Duodenal mucosa (tissue), 2 donors: Measurements from ENCODE around the gene TCP11.

Experiments used
- H3K27ac ChIP-seq: one replicate; pipeline ENCODE4 v1.7.0; 2013; ENCODE audit warnings: low read depth, low read length
- H3K27me3 ChIP-seq, 2 donors: one replicate each; pipeline ENCODE4 v1.7.0; 2013; ENCODE audit warnings: low read length in 2 of 2, control low read depth in 1 of 2; ENCODE audit not compliant: insufficient read depth in 2 of 2, control insufficient read depth in 1 of 2
- H3K36me3 ChIP-seq, 2 donors: one replicate each; pipeline ENCODE4 v1.7.0; 2013; ENCODE audit warnings: low read length in 2 of 2, control low read depth in 1 of 2; ENCODE audit not compliant: insufficient read depth in 2 of 2, control insufficient read depth in 1 of 2
- H3K4me1 ChIP-seq, 2 donors: one replicate each; pipeline ENCODE4 v1.7.0; 2013; ENCODE audit warnings: low read length in 2 of 2, control low read depth in 1 of 2; ENCODE audit not compliant: insufficient read depth in 2 of 2, control insufficient read depth in 1 of 2
- H3K4me3 ChIP-seq, 2 donors: one replicate each; pipeline ENCODE4 v1.7.0; 2013; ENCODE audit warnings: low read length in 2 of 2, low read depth in 1 of 2
- H3K9ac ChIP-seq, 2 donors: one replicate each; pipeline ENCODE4 v1.7.0; 2013; ENCODE audit warnings: low read length in 2 of 2, low read depth in 1 of 2
- H3K9me3 ChIP-seq, 2 donors: one replicate each; pipeline ENCODE4 v1.7.0; 2013; ENCODE audit warnings: low read length in 2 of 2, control low read depth in 1 of 2; ENCODE audit not compliant: control insufficient read depth in 1 of 2

TCP11 gene

DNA sequence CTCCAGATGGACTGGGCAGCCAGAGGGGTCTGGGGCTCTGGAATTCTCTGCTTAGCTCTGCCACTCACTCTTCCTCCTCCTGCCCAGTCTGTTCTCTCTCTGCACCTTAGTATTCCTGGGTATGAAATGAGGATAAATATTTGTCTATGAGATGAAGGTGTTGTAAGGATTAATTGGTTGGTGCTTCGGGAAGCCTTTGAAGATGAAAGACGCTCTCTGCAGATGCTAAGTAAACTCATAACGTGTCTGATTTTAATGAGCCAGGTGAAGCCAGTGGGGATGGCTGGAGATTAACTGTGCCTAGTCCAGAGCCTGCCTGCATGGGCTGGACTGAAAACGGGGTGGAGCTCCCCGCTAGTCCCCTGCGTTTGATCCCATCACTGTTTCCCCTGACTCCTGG lies 23.1 kb upstream of the TCP11 start:
- Histone ChIP-seq H3K9me3 (no peaks in the 10 kb centered on the region), H3K27ac (no peak overlapping the region), H3K4me3 (no peak overlapping the region), H3K4me1 (peaks cover 7 to 22% of the 10 kb centered on the region in 2 donors), H3K9ac (no peak overlapping the region), H3K36me3 (no peaks in the 10 kb centered on the region), H3K27me3 (no peaks in the 10 kb centered on the region)

DNA sequence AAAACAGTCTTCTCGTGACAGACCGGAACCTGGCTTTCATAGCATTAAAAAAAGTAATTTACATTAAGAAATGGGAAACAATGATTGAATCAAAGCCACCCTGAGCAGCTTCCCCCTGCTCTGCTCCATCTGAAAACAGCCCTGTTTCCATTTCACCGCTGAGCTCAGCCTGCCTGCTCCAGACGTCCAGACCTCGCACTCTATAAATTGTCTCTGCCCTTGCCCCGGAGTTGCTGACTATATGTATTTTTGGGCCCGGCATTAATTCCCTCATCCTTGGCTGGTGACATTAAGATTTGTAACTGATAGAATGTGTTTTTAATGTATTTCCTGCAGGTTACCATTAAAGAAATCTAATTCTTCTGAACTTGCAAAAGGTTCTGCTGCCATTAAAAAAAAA lies 22.7 kb upstream of the TCP11 start:
- Histone ChIP-seq H3K4me1 (peaks cover 7 to 22% of the 10 kb centered on the region in 2 donors), H3K27ac (no peak overlapping the region), H3K9ac (no peak overlapping the region), H3K27me3 (no peaks in the 10 kb centered on the region), H3K36me3 (no peaks in the 10 kb centered on the region), H3K4me3 (no peak overlapping the region), H3K9me3 (no peaks in the 10 kb centered on the region)

DNA sequence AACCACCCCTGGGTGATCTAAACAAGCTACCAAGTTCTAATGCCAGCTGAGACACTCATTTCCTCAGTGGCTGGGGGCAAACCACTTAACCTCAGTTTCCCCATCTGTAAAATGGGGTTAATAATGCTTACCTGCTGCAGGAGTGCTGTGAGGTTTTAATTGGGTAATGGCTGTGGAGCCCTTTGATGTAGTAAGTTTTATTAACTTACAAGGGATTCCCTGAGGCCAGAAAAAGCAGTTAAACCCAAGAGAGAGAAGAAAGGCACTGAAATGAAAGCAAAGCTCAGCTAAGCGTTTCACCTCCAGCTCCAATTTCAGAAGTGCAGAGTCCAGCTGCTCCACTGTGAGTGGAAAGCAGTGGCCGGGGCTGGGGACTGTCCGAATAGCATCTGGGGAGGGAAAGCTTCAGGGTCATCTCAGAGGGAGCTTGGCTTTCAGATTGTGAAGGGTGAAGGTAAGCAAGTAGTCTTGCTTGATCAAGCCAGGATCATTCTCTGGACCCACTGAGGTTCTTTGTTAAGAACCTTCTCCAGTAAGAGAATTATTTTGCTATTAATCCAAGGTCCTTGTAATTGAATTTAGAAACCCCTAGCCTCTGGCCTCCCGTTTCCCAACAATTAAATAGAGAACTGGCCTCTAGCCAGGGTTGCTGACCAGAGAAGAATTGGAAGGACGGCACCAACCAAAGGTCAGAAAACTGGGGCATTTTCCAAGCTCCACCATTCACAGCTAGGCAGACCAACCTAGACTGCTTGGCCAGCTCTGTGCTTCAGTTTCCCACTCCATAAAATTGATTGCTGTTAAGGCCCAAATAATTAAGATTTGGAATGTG lies 20.9 kb upstream of the TCP11 start:
- no peaks in the 10 kb centered on the region for H3K27me3 ChIP-seq
- peaks cover 7 to 22% of the 10 kb centered on the region in 2 donors for H3K4me1 ChIP-seq
- no peak overlapping the region for H3K27ac ChIP-seq
- no peak overlapping the region for H3K4me3 ChIP-seq
- no peak overlapping the region for H3K9ac ChIP-seq
- no peaks in the 10 kb centered on the region for H3K9me3 ChIP-seq
- no peaks in the 10 kb centered on the region for H3K36me3 ChIP-seq

DNA sequence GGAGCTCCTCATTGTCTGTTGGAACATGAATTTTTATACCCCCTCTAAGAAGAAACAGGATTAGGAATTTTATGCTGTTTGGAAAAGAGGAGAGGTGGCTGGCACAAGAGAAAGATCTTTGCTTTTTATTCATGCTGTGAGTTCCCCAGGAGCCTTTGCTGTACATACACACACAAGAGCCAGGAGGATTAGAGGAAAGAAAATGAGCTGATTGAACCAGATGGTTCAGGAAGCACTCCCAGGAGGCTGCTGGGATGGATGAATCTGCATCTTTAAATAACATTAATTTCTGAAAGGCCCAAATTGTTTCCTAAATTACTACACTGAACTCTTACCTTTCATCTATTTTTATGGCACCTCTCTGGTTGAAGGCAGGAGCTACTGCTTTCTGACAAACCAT lies 20.1 kb upstream of the TCP11 start:
- Histone ChIP-seq H3K27me3 (no peaks in the 10 kb centered on the region), H3K27ac (no peak overlapping the region), H3K4me3 (no peak overlapping the region), H3K4me1 (peaks cover 7 to 17% of the 10 kb centered on the region in 2 donors), H3K36me3 (no peaks in the 10 kb centered on the region), H3K9ac (no peak overlapping the region), H3K9me3 (no peaks in the 10 kb centered on the region)

DNA sequence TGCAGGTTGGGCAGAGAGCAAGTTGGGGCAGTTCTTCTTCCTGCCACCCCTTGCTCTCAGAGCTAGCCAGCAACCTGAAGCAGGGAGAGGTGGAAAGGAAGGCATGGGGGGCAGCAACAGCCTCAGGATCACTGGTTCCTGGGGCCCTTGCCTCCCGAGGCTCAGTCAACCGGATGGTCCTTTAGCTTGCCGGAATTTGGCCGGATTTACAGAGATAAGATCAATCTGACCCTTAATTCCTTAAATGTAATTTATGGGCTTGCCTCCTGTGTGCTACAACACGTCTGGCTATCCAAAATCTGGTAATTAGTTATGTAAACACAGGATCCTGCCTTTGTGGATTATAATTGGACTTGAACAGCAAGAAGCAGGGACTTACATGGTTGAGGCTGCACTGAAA lies 19.5 kb upstream of the TCP11 start:
- H3K4me3 ChIP-seq: no peak overlapping the region
- no peaks in the 10 kb centered on the region for H3K27me3 ChIP-seq
- H3K4me1 ChIP-seq: peaks cover 2 to 11% of the 10 kb centered on the region in 2 donors
- H3K9me3 ChIP-seq: no peaks in the 10 kb centered on the region
- H3K9ac ChIP-seq: no peak overlapping the region
- no peak overlapping the region for H3K27ac ChIP-seq
- H3K36me3 ChIP-seq: no peaks in the 10 kb centered on the region

DNA sequence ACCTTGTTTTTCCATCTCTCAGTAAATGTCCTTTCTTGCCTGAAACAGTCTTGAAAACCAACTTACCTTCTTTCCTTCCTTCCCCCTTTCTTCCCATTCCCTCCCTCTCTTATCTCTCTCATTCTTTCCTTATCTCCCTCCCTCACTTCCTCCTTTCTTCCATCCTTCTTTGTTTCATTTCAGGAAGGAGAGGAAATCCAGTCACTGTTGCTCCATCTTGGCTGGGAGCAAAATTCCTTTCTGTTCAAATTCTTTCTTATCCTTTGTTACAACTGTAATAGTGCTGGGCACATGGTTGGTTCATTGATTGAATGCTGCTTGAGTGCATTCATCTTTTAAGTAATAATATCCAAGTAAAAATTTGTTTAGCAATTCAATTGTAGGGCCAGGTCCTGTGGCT lies 17.4 kb upstream of the TCP11 start:
- Histone ChIP-seq H3K27ac (no peak overlapping the region), H3K27me3 (no peaks in the 10 kb centered on the region), H3K9ac (no peak overlapping the region), H3K9me3 (no peaks in the 10 kb centered on the region), H3K36me3 (no peaks in the 10 kb centered on the region), H3K4me1 (peaks cover 0 to 4% of the 10 kb centered on the region in 2 donors), H3K4me3 (no peak overlapping the region)

DNA sequence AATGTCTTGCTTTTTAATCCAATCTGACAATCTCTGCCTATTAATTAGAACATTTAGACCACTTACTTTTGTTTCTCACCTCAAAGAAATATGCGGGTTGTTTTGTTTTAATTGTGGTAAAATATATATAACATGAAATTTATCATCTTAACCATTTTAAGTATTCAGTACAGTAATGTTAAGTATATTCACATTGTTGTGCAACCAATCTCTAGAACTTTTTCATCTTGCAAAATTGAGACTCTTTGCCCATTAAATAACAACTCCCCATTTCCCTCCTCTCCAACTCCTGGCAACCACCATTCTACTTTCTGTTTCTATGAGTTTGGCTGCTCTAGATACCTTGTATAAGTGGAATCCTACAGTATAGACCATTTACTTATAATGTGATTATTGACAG lies 13.8 kb upstream of the TCP11 start:
- Histone ChIP-seq H3K27ac (no peak overlapping the region), H3K4me1 (no peaks in the 10 kb centered on the region), H3K9ac (no peak overlapping the region)

DNA sequence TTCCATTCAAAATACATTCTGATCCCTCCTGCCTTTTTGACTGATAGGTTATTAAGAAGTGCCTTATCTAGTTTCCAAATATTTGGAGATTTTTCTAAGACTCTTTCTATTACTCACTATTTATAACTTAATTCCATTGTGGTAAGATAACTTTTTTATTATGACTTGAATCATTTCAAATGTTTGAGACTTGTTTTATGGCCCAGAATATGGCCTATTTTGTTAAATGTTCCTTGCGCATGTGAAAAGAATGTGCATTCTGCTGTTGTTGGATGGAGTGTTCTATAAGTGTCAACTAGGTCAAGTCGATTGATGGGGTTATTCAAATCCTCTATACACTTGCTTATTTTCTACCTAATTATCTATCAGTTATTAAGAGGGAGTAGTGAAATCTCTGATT lies 13.1 kb upstream of the TCP11 start:
- H3K36me3 ChIP-seq: no peaks in the 10 kb centered on the region
- H3K27me3 ChIP-seq: no peaks in the 10 kb centered on the region
- no peaks in the 10 kb centered on the region for H3K4me1 ChIP-seq
- H3K9ac ChIP-seq: no peak overlapping the region
- H3K4me3 ChIP-seq: no peak overlapping the region
- H3K9me3 ChIP-seq: no peaks in the 10 kb centered on the region
- H3K27ac ChIP-seq: no peak overlapping the region

More for the DNA sequence above, 13.8 kb upstream of the TCP11 start:
- H3K9me3 ChIP-seq: no peaks in the 10 kb centered on the region
- H3K36me3 ChIP-seq: no peaks in the 10 kb centered on the region
- no peak overlapping the region for H3K4me3 ChIP-seq
- H3K27me3 ChIP-seq: no peaks in the 10 kb centered on the region

DNA sequence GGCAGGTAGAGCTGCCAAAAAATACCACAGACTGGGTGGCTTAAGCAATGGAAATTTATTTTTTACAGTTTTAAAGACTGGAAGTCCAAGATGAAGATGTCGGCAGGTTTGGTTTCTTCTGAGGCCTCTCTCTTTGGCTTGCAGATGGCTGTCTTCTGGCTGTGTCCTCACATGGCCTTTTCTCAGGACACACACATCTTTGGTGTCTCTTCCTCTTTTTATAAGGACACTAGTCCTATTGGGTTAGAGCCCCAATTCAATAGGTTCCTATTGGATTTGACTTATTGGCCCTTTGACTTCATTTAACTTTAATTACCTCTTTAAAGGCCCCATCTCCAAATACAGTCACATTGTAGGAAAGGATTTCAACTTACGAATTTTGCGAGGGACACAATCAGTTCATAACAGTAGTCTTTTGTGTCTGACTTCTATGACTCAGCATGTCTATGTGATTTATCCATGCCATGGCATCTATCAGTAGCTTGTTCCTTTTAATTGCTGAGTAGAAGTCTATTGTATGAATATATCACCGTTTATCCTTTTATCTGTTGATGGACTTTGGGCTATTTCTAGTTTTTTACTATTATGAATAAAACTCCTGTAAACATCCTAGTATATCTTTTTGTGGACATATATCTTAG lies 11.0 kb upstream of the TCP11 start:
- no peak overlapping the region for H3K27ac ChIP-seq
- no peaks in the 10 kb centered on the region for H3K4me1 ChIP-seq
- no peaks in the 10 kb centered on the region for H3K9me3 ChIP-seq
- no peaks in the 10 kb centered on the region for H3K27me3 ChIP-seq
- no peak overlapping the region for H3K4me3 ChIP-seq
- no peak overlapping the region for H3K9ac ChIP-seq
- no peaks in the 10 kb centered on the region for H3K36me3 ChIP-seq

DNA sequence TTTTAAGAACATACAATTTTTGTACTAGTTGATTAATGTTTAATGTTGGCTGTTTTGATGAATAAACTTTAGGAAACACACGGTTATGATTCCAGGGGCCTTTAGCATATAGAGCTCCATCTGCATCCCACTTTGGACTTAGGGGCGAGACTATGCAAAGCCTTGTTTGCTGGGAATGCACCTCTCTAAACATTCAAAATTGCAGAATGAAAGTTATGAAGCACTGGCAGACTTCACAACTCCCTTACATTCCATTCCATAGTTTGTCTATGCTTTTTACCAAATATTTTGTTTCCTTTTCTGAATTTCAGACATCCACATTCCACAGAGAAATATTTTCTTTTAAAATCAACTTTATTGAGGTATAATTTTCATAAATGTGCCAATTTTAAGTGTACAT lies 10.3 kb upstream of the TCP11 start:
- Histone ChIP-seq H3K9ac (no peak overlapping the region), H3K9me3 (no peaks in the 10 kb centered on the region), H3K4me1 (no peaks in the 10 kb centered on the region), H3K27ac (no peak overlapping the region), H3K36me3 (no peaks in the 10 kb centered on the region), H3K27me3 (no peaks in the 10 kb centered on the region), H3K4me3 (no peak overlapping the region)
